GM13977 (cell line): ENCODE results near the gene VAT1L.

Experiments used
- DNase-seq: peaks from one replicate; pipeline ENCODE4 v3.0.0; 2012; ENCODE audit warnings: low spot score
- CTCF ChIP-seq: IDR thresholded peaks from 2 replicates; pipeline ENCODE4 v1.5.1; 2012; ENCODE audit warnings: mild to moderate bottlenecking, control low read depth; ENCODE audit not compliant: insufficient read depth; ENCODE audit errors: extremely low read depth, missing control alignments
- in situ Hi-C: fragments of 300-500 bp; cut with MboI; formaldehyde crosslinking; loops from one replicate; pipeline ENCODE4 v1.12.0; 2022; ENCODE audit warnings: low sequenced_read_pairs, low pct_unique_long_range_greater_than_20kb, mixed read lengths, inconsistent platforms; ENCODE audit not compliant: unreplicated experiment

VAT1L gene

GRCh38 chr16:77905374-77905920, 117.1 kb downstream of the VAT1L start:
- no peak for DNase-seq

DNA sequence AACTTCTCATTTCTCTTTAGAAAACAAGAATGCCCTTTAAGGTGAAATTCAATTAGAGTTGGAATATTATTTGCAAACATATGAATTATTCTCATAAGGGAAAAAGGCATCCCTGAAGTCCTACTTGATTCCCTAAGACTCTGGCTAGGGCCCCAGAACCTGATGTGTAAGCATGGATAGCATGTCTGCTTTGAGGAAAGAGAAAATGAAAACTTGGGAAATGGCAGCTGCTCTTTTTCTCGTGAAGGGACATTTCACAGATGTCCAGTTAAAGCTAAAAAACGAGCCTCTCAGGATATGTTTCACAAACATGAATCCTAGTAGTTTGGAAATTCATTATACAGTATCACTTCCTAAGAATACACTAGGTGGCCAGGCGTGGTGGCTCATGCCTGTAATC, 121.7 kb downstream of the VAT1L start:
- in situ Hi-C loops: no loop called here
- TF ChIP-seq CTCF: no peak
- no peak for DNase-seq

More at GRCh38 chr16:77905374-77905920, 117.1 kb downstream of the VAT1L start:
- TF ChIP-seq CTCF: no peak
- in situ Hi-C loops: no loop called here

DNA sequence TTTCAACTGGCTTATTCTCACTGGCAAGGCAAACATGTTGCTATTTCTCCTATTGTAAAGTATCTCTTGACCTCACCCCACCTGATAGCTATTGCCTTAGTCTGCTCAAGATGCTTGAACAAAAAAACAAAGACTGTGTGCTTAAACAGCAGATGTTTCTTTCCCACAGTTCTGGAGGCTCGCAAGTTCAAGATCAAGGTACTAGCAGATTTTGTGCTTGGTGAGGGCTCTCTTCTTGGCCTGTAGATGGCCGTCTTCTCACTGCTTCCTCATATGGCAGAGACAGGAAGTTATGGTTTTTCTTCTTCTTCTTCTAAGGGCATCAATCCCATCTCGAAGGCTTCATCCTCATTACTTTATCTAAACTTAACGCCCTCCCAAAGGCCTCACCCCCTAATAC, 124.3 kb downstream of the VAT1L start:
- no peak for DNase-seq
- in situ Hi-C loops: no loop called here
- no peak for TF ChIP-seq CTCF

GRCh38 chr16:77913738-77914253, 125.4 kb downstream of the VAT1L start:
- no peak for DNase-seq
- in situ Hi-C loops: no loop called here
- no peak for TF ChIP-seq CTCF

DNA sequence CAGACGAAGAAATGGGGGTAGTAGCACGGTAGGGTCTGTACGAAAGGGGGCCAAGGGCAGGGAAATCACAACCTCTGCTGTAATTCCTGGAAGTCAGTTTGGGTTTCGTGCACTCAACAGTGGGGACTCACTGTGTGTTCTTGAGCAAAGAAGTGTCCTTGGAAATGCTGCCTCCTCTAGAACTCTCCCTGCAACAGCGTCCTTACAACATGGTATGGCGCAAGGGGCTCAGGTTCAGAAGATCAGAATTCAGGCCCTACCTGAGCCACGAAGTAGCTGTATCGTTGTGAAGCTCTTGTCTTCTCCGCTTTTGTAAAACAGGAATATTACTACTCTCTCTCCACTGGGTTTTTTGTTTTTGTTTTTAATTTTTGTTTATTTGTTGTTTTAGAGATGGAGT, 127.7 kb downstream of the VAT1L start:
- no peak for DNase-seq
- TF ChIP-seq CTCF: no peak
- in situ Hi-C loops: no loop called here

- DNase-seq: no peak
- TF ChIP-seq CTCF: no peak
- in situ Hi-C loops: no loop called here
These were observed 129.6 kb downstream of the VAT1L start for GRCh38 chr16:77917971-77918370.
